Hematopoietic multipotent progenitor cell (in vitro differentiated cells): ENCODE results near the gene C3orf20. TPM values are rescaled to one million over a fixed set of nuclear protein-coding genes. Genes with fewer than 3 reads are reported as not detected.

Experiments
- DNase-seq, 3 donors: peaks; one replicate each; pipeline ENCODE4 v3.0.0-alpha.2; 2011 to 2015; ENCODE audit warnings: low read depth in 2 of 3, low spot score in 2 of 3
- total RNA-seq: library from RNA; depleted of rRNA; stranded (reverse); fragments of >200 nt; gene quantifications from one replicate; pipeline ENCODE4 v1.2.3, GENCODE V29; 2012

C3orf20 gene
- total RNA-seq, 1 donor = under 0.01 TPM

DNA sequence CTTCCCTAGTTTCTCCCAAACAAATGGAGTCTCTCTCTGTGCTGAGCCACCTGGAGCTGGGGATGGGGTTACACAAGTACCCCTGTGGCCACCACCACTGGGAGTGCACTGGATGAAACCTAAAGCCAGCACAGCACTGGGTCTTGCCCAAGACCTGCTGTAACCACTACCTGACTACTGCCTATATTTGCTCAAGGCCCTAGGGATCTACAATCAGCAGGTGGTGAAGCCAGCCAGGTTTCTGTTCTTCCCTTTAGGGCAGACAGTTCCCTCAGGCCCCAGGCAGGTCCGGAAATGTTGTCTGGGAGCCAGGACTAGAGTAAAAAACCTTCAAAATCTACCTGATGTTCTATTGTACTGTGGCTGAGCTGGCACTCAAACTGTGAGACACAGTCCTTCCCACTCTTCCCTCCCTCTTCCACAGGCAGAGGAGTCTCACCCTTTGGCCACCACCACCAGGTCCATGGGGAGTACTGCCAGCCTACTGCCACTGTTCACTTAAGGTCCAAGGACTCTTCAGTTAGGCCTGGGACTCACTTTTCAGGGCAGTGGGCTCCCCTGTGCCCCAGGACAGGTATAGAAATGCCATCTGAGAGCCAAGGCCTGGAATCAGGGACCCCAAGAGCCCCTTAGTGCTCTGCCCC lies 23.8 kb downstream of the C3orf20 start:
- no peak for DNase-seq

DNA sequence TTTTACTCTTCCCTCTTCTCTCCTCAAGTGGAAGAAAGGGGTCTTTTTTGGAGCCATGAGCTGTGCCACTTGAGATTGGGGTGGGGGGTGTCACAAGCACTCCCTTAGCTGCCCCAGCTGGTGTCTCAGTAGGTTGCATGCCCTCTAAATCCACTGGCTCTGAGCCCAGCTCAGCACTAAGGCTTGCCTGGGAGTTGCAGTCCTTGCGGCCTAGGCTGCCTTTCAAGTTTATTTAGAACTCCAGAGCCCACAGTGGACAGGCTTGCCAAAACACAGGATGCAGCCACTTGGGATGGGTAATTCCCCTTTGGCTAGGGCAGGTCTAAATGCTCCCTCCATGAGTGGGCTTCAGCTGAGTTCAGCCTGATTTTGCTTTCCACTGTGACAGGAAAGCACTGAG lies 24.7 kb downstream of the C3orf20 start:
- no peak for DNase-seq

DNA sequence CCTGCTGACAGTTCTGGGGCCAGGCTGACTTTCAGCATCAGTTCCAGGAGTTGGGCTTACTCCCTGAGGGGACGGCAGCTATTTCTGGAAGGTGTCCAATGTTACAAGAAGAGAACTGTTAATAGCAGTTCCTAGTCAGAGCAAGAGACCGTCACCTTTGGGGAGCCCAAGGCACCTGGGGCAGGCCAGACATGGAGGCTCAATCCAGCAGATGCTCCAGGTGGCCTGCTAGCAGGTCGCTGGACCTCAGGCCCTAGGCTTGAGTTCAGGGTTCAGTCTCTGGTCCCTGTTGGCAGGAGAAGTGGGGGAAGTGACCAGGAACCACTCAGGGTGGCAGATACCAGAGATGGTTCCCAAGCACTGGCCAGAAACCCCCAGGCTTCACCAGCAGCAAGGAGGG lies 25.9 kb downstream of the C3orf20 start:
- DNase-seq = no peak

DNA sequence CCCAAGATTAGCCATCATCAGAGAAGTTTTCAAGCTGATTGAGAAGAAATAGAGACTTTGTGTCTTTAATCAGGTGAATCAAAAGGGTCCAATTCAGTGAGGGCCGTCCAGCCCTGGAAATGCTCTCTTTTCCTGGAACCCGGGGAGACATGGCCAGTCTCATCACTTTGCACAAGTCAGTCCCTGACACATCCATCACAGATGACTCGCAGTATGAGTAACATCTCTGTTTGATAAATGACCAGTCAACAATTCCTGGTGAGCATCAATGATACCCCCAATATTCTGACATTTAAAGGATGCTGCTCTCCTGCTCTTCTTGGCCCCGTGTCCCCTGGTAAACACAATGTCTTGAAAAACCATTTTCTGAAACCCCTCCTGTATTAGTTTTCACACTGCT lies 26.7 kb downstream of the C3orf20 start:
- no peak for DNase-seq

DNA sequence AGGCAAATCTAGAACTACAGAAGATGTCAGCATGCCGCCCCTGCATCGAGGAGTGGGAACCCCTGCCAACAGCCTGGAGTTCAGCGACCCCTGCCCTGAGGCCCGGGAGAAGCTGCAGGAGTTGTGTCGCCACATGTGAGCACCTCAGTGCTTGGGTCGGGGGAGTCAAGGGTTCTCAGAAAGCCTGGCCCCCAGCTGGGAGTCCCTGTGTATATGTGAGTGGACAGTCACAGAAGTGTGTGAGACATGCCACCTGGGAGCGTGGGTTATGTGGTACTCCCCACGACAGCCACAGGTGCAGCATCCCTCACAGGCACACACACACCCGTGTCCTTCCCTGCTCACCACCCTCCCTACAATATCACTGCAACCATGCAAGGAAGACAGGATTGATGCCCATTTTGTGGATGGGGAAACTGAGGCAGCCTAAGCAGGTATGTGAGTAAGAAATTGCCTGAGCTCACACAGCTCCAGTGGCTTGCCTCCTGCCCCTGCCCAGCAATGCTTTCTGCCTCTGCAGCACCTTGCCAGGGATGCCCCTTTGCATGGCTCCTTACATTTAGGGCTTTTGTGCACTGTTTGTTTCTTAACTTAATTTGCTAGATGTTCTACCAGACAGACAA lies 28.3 kb downstream of the C3orf20 start:
- DNase-seq = no peak

DNA sequence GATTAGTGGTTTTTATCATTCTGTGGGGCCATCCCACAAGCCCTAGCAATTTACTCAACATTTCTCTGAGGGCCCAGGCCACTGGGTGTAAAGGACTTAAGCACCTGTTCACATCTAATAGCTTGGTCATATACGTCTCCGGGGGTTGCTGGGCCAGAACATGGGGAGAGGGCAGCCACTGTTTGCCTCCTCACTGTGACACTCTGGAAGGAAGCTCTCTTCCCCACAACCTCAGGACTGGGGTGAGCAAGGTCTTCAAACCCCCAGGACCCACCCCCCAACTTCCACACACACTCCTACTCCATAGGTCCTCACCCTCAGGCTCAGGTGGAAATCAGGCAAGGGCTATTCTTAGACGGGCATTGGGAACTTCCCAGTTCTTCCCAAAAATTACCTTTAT lies 28.9 kb downstream of the C3orf20 start:
- no peak for DNase-seq

DNA sequence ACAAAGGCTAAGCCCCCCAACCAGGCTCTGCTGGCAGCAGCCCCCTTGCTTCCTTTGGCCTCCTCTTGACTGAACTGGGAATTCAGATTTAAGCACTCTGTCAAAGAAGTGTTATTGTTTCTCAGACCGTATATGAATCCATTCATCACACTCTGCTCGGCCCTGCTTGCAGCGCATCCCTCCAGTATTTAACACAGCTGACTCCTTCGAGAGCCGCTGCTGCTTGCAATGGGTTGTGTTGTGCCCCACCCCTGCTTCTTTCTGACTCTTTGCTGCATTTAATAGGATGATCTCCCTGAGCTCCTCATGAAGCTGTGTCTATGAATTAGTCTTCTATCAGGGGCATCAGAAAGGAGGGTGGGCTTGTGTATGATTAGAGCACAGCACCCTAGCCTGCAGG lies 31.2 kb downstream of the C3orf20 start:
- no peak for DNase-seq

DNA sequence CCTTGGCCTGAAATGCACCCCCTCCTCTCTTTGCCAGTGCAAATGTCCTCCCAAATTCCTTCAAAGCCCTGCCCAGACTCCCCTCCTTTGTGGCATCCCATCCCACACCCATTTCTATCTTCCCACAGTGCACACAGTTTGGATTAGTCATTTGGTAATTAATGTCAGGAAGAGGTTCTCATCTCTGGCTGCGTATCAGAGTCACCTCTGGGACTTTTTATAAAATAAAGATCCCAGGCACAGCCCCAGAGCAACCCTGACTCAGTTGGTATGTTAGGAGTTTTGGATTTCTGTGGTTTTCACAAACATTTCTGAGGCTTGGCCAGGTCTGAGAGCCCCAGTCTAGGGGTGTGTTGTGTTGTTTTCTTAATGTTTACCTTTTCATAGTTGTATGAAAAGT lies 41.6 kb downstream of the C3orf20 start:
- DNase-seq = no peak

DNA sequence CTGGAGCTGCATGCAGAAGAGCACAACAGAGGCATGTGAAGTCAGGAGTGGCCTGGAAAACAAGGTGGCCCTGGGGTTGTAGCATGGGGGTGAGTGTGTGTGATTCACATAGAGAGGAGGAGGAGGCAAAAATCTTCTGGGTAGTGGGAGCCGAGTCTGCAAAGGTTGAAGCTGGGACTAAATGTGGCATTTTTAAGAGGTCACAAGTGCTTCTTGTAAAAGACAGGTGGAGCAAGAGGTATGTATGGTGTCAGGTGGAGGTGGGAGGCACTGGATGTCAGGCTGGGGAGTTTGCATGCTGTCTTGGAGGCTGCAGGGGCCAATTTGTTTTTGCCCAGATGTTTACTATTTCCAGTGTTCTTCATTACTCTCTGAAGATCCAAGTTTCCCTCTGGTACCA lies 42.4 kb downstream of the C3orf20 start:
- DNase-seq = no peak

DNA sequence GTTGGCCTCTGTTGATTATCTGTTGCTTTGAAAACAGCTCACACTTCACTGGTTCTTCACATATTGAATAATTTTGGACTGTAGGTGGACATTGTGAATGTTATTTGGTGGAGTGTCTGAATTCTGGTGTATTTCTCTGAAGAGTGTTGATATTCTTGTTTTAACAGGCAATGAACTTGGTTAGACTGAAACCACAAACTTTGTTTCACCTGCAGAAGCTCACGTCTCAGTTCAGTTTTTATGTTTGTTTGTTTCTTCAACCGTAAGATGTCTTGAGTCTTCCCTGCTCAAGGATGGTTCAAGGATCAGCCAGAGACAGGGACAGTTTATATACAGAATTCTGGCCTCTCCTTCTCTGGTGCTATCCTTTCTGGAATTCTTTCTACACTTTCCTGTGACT lies 43.6 kb downstream of the C3orf20 start:
- DNase-seq = no peak

DNA sequence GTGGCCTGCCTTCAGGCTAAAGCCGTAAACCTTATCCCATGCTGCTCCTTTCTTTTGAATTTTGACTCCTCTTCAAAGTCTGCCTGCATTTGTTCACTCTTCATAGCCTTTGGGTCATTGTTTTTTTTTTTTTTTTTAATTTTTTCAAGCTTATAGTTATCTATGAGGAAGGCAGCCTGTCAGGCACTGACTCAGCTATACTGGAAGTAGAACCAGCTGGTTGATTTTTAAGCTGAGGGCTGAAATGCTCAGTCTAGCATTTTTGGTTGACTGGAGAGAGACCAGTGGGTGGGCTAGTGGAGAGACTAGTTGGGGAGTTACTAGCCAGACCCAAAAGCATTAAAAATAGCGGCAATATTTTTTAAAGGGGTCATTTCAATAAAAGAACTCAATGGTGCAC lies 44.1 kb downstream of the C3orf20 start:
- no peak for DNase-seq

DNA sequence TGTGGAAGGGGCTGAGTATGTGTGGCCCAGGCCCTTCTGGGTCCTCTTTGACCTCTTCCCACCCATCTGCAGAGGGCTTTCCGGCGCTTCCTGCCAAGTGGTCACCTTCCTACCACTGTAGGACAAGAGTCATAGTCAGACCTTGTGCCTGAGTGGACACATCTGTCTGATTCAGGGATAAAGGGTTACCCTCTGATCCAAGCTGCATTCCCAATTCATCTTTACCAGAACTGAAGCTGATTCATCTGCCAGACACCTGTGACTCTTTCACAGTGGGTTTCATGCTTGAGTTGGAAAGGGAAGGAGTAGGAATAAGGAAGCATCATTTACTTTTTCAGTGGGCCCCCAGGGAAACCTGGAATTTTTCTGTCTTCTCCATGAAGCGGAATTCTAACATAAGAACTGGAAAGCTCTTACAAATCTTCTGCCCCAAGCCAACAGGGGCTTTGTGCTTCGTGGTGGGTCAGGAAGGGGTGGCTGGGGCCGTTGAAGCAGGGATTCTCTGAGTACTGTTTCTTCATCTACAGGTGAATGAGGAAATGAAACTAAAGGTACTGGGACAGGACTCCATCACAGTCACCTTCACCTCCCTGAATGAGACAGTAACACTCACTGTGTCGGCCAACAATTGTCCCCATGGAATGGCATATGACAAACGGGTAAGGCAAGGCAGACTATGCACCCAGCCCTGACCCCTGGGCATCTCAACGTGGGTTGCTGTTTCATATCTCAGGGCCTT lies 46.4 kb downstream of the C3orf20 start:
- DNase-seq = no peak

DNA sequence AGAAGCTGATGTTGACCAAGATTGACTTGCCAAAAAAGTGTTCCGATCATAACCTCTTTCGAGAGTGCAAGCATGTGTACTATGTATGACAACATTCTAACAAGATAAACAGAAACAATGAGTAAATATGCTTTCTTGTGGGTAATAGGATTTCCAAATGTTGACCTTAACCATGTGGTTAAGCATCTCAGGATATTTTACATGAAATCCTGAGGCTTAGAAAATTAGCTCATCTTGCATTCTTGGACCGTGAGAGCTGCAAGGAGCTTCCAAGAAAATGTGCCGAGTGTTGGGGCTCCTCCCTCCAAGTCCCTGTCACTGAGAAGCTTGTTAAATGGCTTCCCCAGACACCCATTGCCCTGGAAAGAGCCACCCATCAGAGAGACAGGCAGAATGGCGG lies 50.1 kb downstream of the C3orf20 start:
- no peak for DNase-seq

DNA sequence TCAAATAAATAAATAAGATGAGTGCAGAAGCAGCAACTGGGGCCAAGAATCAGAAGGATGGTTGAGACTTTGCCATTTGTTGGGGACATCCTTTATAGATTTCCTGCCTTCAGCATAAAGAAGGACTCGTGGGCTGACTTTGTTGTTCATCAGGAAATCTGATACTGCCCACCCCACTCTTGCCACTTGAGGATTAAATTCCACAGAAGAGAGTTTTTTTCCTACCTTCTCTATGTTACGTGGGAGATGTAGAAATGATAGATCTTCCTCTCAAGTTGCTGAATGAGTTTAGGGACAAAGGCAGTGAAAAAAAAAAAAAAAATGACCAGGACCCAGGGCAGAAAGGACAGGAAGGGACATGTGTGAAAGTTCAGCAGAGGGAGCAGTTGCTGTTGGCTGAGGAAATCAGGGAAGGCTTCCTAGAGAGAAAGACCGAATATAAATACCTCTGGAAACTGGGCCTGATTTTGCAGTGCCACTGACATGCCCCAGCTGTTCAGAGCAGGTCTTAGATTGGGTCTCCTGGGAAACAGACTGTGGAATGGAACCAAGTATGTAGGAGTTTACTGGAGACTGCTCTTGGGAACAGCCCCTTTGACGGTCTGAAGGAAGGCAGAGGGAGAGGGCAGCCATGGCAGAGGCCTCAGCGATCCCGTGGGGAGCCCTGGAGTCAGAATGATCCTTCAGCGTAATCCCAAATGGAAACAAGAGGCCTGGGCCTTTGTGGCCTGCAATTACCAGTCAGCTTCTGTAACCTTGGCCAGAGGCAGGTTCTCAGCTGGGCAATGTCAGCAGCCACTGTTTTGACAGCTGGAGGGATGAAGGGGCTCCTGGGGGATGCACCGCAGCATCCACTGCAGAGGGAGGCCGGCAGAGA lies 50.9 kb downstream of the C3orf20 start:
- DNase-seq = no peak

DNA sequence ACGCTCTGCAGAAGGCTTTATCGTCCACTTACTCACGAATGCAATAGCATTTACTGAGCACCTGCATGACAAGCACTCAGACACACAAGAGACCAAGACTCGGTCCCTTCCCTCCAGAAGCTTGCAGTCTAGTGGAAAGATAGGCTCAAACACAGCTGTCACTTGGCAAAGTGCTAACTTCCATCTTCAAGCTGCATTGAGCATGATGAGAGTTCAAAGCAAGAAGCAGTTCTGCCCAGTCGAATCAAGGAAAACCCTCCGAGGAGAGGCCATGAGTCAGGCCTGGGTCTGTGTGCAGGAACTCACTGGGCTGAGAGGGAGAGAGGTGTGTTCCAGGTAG lies 51.5 kb downstream of the C3orf20 start:
- DNase-seq = no peak

DNA sequence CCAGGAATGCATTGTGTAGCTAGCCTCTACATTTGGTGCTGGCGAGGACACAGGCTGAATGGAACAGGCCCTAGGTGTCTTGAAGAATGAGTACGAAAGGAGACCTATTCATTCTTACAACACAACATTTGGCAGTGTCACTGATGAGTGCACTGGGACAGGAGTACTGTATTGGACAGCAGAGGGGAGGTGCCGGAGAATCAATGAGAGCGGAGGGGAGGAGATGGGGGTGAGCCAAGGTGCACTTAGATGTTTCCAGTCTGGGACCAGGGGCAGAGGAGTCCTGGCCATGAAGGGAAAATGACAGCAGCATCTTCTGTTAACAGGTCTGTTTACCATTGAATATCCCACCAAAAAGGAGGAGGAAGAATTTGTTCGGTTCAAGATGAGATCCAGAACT lies 53.2 kb downstream of the C3orf20 start:
- DNase-seq = no peak

DNA sequence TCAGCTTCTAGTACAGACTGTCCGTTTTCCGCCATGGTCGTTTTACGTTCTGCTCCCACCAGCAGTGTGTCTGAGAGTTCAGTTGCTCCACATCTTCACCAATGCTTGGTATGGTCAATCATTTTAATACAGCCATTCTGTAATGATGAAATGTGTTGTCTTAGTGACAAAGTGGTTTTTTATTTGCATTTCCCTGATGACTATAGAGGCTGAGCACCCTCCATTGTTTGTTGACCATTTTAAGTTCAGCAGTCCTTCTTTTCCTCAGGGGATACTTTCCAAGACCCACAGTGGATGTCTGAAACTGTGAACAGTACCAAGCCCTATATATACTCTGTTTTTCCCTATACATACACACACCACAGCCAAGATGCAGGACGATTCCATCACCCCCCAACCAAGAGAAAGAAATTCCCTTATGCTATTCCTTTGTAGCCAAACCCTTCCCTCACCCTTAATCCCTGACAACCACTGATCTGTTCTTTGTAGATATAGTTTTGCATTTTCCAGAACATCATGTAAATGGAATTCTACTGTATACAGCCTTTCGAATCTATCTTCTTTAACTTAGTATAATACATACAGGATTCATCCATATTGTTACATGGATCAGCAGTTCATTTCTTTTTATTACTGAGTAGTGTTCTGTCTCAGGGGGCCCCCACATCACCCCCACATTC lies 55.9 kb downstream of the C3orf20 start:
- DNase-seq = no peak

DNA sequence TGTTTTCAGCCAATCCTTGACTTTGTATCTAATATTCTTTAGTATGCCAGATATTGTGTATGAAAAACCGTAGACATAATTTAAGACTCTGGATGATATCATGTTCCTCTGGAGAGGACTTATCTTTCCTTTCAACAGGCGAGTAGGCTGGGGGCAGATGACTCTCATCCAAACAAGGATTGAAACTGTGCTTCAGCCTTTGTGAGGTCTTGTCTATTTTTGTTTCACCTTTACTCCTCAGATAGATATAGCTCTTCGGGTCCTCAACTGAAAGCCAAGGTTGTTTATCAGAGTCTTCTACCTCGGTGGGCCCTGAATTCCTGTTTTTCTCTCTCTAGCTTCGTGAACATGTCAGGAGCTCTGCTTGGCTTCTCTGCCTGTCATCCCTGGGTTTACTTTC lies 66.0 kb downstream of the C3orf20 start:
- no peak for DNase-seq

DNA sequence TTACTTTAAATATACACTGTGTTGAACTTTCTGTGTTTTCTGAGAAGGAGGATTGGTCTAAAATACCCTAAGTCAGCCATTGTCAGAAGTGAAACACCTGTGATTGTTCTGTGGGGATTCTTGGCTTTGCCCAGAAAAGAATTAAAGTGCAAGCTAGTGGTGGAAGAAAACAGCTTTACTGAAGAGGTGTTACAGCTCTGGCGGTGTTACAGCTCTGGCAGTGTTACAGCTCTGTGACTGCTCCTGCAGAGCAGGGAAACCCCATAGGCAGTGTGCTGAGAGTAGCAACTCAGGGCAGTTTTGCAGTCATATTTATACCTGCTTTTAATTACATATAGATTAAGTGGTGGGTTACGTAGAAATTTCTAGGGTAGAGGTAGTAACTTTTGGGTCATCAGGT lies 66.6 kb downstream of the C3orf20 start:
- DNase-seq = no peak

DNA sequence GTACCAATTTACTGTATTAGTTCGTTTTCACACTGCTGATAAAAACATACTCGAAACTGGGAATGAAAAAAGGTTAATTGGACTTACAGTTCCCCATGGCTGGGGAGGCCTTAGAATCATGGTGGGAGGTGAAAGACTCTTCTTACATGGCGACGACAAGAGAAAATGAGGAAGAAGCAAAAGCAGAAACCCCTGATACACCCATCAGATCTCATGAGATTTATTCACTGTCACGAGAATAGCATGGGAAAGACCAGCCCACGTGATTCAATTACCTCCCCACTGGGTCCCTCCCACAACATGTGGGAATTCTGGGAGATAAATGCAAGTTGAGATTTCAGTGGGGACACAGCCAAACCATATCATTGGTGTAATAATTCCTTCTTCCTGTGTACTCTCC lies 69.6 kb downstream of the C3orf20 start:
- no peak for DNase-seq

DNA sequence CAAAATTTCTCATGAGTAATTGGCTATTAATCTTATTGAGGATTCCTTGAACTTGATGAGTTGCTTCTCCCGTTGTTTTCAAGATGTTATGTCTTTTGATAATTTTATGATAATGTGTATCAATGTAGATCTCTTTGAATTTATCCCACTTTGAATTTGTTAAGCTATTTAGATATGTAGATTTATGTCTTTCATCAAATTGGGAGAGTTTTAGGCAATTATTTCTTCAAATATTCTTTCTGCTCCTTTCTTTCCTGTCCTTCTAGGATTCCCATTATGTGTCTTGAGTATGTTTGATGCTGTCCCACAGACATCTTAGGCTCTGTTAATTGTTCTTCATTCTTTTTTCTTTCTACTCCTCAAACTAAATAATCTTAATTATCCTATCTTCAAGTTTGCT lies 75.7 kb downstream of the C3orf20 start:
- DNase-seq = no peak
